ENCODE results near the gene GPR132.

Gene GPR132

DNA sequence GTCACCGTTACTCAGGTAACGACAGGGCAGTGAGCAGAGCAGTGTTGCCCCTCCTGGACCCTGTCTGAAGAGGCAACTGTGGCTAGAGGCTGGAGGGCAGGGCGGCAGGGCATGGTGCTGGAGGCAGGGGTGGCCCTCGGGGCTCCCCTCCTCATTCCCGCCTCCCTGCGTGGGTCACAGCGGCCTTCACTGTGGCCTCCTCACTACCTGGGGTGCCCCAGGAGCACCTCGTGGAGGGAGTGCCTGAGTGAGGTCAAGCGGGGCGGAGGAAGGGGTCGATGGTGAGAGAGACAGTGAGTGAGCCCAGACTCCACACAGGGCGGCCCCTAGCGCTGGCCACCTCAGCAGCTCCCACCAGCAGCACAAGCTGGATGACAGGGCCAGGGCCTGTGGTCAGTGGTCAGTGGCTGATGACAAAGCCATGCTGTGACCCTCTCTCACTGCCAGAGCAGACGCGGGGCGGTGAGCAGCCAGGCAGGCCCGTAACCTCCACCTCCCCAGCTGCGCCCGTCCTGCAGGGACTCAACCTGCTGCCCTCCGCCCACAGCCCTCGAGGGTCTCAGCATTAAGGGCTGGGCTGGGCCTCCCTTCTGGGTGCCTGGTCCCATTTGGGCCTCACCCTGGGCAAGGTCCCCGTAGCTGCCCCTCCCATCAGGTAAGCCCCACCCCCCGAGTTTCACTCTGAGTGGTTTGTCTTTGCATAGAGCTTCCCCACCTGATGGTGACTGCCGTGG is 17.8 kb downstream of the GPR132 start:
- H3K36me3 ChIP-seq (ENCODE audit: insufficient read depth, low read length): no peaks in the 10 kb centered on the region

DNA sequence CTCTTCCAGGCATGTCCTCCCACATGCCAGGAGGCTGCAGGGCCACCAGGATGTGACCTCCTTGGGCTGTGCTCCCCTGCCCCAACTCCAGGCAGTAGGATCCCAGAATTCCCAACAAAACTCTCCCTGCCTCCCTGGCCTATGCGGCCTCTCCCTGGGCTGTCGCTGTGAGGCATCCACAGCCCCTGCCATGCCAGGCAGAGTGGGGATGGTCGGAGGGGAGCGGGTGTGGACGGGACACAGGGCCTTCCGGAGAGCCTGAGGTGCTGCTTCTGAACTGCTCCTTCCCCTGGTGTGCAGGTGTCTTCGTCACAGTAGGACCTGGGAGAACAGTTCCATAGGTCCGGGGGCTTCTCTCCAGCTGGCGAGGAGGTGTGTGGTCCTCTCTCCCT is 18.3 kb downstream of the GPR132 start:
- Histone ChIP-seq H3K9me3 (ENCODE audit: low read length) (no peaks in the 10 kb centered on the region), H3K9me2 (ENCODE audit: low read depth, low read length) (no peaks in the 10 kb centered on the region), H3K36me3 (ENCODE audit: insufficient read depth, low read length) (no peaks in the 10 kb centered on the region), H3K4me3 (ENCODE audit: low read depth, low read length, poor library complexity, severe bottlenecking) (no peak overlapping the region), H3K9ac (ENCODE audit: low read length) (no peak overlapping the region), H3K79me2 (ENCODE audit: insufficient read depth, low read length) (no peaks in the 10 kb centered on the region), H3K27me3 (ENCODE audit: insufficient read depth, low read length) (peaks cover 22% of the 10 kb centered on the region), H3F3A (ENCODE audit: insufficient read depth, low read length) (no peaks in the 10 kb centered on the region), H3K27ac (ENCODE audit: low read depth, low read length, poor library complexity, severe bottlenecking) (no peak overlapping the region), H2AFZ (ENCODE audit: low read length) (no peak overlapping the region), H3K4me2 (ENCODE audit: low read length) (no peak overlapping the region), H4K20me1 (ENCODE audit: insufficient read depth, low read length) (no peaks in the 10 kb centered on the region), H3K4me1 (ENCODE audit: insufficient read depth, low read length, severe bottlenecking) (peaks cover 3% of the 10 kb centered on the region)
- TF ChIP-seq, protein P1, sequence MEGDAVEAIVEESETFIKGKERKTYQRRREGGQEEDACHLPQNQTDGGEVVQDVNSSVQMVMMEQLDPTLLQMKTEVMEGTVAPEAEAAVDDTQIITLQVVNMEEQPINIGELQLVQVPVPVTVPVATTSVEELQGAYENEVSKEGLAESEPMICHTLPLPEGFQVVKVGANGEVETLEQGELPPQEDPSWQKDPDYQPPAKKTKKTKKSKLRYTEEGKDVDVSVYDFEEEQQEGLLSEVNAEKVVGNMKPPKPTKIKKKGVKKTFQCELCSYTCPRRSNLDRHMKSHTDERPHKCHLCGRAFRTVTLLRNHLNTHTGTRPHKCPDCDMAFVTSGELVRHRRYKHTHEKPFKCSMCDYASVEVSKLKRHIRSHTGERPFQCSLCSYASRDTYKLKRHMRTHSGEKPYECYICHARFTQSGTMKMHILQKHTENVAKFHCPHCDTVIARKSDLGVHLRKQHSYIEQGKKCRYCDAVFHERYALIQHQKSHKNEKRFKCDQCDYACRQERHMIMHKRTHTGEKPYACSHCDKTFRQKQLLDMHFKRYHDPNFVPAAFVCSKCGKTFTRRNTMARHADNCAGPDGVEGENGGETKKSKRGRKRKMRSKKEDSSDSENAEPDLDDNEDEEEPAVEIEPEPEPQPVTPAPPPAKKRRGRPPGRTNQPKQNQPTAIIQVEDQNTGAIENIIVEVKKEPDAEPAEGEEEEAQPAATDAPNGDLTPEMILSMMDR (IDR thresholded peaks at IDR 0.05; ENCODE audit: low read length): no peak
- no peak for TF ChIP-seq EZH2 (IDR thresholded peaks at IDR 0.05; ENCODE audit: borderline replicate concordance, low read length)

More for the DNA sequence above, 17.8 kb downstream of the GPR132 start:
- Histone ChIP-seq H3K9ac (ENCODE audit: low read length) (no peak overlapping the region), H3F3A (ENCODE audit: insufficient read depth, low read length) (no peaks in the 10 kb centered on the region), H3K4me2 (ENCODE audit: low read length) (no peak overlapping the region), H3K4me1 (ENCODE audit: insufficient read depth, low read length, severe bottlenecking) (peaks cover 3% of the 10 kb centered on the region), H3K27me3 (ENCODE audit: insufficient read depth, low read length) (peaks cover 18% of the 10 kb centered on the region), H3K9me2 (ENCODE audit: low read depth, low read length) (no peaks in the 10 kb centered on the region), H3K79me2 (ENCODE audit: insufficient read depth, low read length) (no peaks in the 10 kb centered on the region), H3K27ac (ENCODE audit: low read depth, low read length, poor library complexity, severe bottlenecking) (no peak overlapping the region), H4K20me1 (ENCODE audit: insufficient read depth, low read length) (no peaks in the 10 kb centered on the region), H3K9me3 (ENCODE audit: low read length) (no peaks in the 10 kb centered on the region), H3K4me3 (ENCODE audit: low read depth, low read length, poor library complexity, severe bottlenecking) (no peak overlapping the region), H2AFZ (ENCODE audit: low read length) (no peak overlapping the region)
- no peak for TF ChIP-seq EZH2 (IDR thresholded peaks at IDR 0.05; ENCODE audit: borderline replicate concordance, low read length)
- TF ChIP-seq, protein P1 (IDR thresholded peaks at IDR 0.05; ENCODE audit: low read length): no peak

DNA sequence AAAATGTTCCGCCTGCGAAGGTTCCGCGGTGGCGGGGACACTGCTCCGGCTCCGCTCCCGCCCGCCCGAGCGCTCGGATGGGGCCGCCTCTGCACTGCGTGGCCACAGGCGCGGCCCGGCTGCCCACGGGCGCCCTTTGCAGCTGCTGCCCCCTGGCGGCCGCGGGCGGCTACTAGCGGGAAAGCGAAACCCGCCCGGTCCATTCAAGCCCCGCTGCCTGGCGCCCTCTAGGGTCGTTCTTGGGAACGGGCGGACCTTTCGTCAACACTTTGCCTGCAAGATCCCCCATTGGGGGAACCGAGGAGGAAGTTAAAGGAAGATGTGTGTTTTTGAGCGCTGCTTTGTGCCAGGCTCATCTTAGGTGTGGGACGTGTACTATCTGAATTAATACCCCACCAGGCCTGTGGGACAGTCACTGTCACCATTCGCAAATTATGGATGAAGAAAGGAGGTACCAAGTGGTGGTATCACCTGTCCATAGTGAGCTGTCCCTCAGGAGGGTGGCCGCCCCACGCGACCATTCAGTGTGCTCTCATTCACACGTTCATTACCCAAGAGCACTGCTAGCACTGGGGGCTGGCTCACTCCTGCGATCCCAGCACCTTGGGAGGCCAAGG is 19.4 kb downstream of the GPR132 start:
- no peak overlapping the region for H3K27ac ChIP-seq (ENCODE audit: low read depth, low read length, poor library complexity, severe bottlenecking)
- no peaks in the 10 kb centered on the region for H3K9me3 ChIP-seq (ENCODE audit: low read length)
- no peaks in the 10 kb centered on the region for H3K9me2 ChIP-seq (ENCODE audit: low read depth, low read length)
- H3K27me3 ChIP-seq (ENCODE audit: insufficient read depth, low read length): peaks cover 23% of the 10 kb centered on the region
- H3F3A ChIP-seq (ENCODE audit: insufficient read depth, low read length): no peaks in the 10 kb centered on the region
- H2AFZ ChIP-seq (ENCODE audit: low read length): no peak overlapping the region
- H3K79me2 ChIP-seq (ENCODE audit: insufficient read depth, low read length): no peaks in the 10 kb centered on the region
- no peak overlapping the region for H3K4me3 ChIP-seq (ENCODE audit: low read depth, low read length, poor library complexity, severe bottlenecking)
- TF ChIP-seq, protein P1 (IDR thresholded peaks at IDR 0.05; ENCODE audit: low read length): peak; percentile 100
- TF ChIP-seq EZH2 (IDR thresholded peaks at IDR 0.05; ENCODE audit: borderline replicate concordance, low read length): no peak
- H3K9ac ChIP-seq (ENCODE audit: low read length): no peak overlapping the region
- H4K20me1 ChIP-seq (ENCODE audit: insufficient read depth, low read length): no peaks in the 10 kb centered on the region
- H3K36me3 ChIP-seq (ENCODE audit: insufficient read depth, low read length): no peaks in the 10 kb centered on the region
- H3K4me2 ChIP-seq (ENCODE audit: low read length): no peak overlapping the region; the same call in 1 of the 2 replicates
- peaks cover 3% of the 10 kb centered on the region for H3K4me1 ChIP-seq (ENCODE audit: insufficient read depth, low read length, severe bottlenecking)

Data from OCI-LY1 (cell line).